ENCODE data around the gene CDK6. TPM values are rescaled to one million over a fixed set of nuclear protein-coding genes. Genes with fewer than 3 reads are reported as not detected.

Gene CDK6
- polyA plus RNA-seq, 1 donor (not counting 4 experiments of a cell fraction or from before 2014, with no cell fraction given), result 53.5 TPM

- H3K4me2 ChIP-seq (ENCODE audit: control insufficient read depth, extremely low read depth, insufficient read depth, low read depth, low read length), result no peak overlapping the region
- dilution Hi-C loops (cut with MboI; ENCODE audit: extremely low pct_ligation_motif_present, low sequenced_read_pairs), result no loop called here
- TF ChIP-seq CTCF (optimal IDR thresholded peaks at IDR 0.05 in 1 of 3, IDR thresholded peaks at IDR 0.05 in 1 of 3, conservative IDR thresholded peaks at IDR 0.05 in 1 of 3; ENCODE audit: extremely low read depth in 1 of 3, insufficient read depth in 2 of 3, low read length in 3 of 3), result no peak
- no peak for TF ChIP-seq EZH2 (IDR thresholded peaks at IDR 0.05; ENCODE audit: low read length)
- FAIRE-seq (peak; percentile 75), DNase-seq (ENCODE audit: low read depth, low spot score) (no peak)
- H3K9me1 ChIP-seq (ENCODE audit: control insufficient read depth, extremely low read depth, insufficient read depth, low read length), result peaks cover 2% of the 10 kb centered on the region
- no peak overlapping the region for H2AFZ ChIP-seq (ENCODE audit: control insufficient read depth, low read length)
- no peaks in the 10 kb centered on the region for H3K27me3 ChIP-seq (ENCODE audit: control insufficient read depth, extremely low read depth, insufficient read depth, low read length)
- H3K27ac ChIP-seq (ENCODE audit: control insufficient read depth, insufficient read depth, low read length), result no peak overlapping the region
- H4K20me1 ChIP-seq (ENCODE audit: control insufficient read depth, extremely low read depth, insufficient read depth, low read length), result peaks cover 14% of the 10 kb centered on the region
- no peaks in the 10 kb centered on the region for H3K4me1 ChIP-seq (ENCODE audit: control insufficient read depth, extremely low read depth, insufficient read depth, low read length)
- H3K4me3 ChIP-seq (ENCODE audit: control insufficient read depth in 2 of 3, extremely low read depth in 1 of 3, insufficient read depth in 2 of 3, low read depth in 1 of 3, low read length in 3 of 3), result no peak overlapping the region
- H3K9ac ChIP-seq (ENCODE audit: control insufficient read depth, extremely low read depth, insufficient read depth, low read length), result no peak overlapping the region
- no peaks in the 10 kb centered on the region for H3K36me3 ChIP-seq (ENCODE audit: control insufficient read depth in 2 of 2, extremely low read depth in 1 of 2, insufficient read depth in 2 of 2, low read length in 2 of 2)
- H3K79me2 ChIP-seq (ENCODE audit: control insufficient read depth, insufficient read depth, low read length), result peaks cover 94% of the 10 kb centered on the region
- no peaks in the 10 kb centered on the region for H3K9me3 ChIP-seq (ENCODE audit: control insufficient read depth, low read depth, low read length)
Measured at GRCh38 chr7:92781117-92781720, 55.2 kb downstream of the CDK6 start.

DNA sequence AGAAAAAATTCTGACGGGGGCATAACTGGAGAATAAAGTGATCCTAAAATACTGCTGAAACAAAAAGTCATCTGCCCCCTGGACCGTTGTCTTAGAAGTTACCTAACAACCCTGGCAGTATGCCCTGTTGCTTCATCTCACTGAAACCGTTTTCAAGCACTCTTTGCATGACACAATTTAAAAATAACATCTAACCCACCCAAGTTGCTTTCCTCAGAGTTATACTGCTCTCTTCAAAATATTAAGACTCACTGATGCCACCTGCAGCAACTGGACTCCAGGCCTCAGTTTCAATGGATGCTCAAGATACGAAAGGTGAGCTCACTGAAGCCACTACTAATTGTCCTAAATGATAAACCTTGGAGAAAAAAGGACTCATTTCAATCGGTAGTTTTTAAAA, 57.4 kb downstream of the CDK6 start:
- DNase-seq (ENCODE audit: low read depth, low spot score) (no peak), FAIRE-seq (no peak)
- dilution Hi-C loops (cut with MboI; ENCODE audit: extremely low pct_ligation_motif_present, low sequenced_read_pairs), result no loop called here

More for the DNA sequence above, 57.4 kb downstream of the CDK6 start:
- Histone ChIP-seq H3K27me3 (ENCODE audit: control insufficient read depth, extremely low read depth, insufficient read depth, low read length) (no peaks in the 10 kb centered on the region), H3K4me2 (ENCODE audit: control insufficient read depth, extremely low read depth, insufficient read depth, low read depth, low read length) (no peak overlapping the region), H3K4me3 (ENCODE audit: control insufficient read depth in 2 of 3, extremely low read depth in 1 of 3, insufficient read depth in 2 of 3, low read depth in 1 of 3, low read length in 3 of 3) (no peak overlapping the region), H2AFZ (ENCODE audit: control insufficient read depth, low read length) (no peak overlapping the region), H3K79me2 (ENCODE audit: control insufficient read depth, insufficient read depth, low read length) (peaks cover 84% of the 10 kb centered on the region), H3K9me3 (ENCODE audit: control insufficient read depth, low read depth, low read length) (no peaks in the 10 kb centered on the region), H3K4me1 (ENCODE audit: control insufficient read depth, extremely low read depth, insufficient read depth, low read length) (no peaks in the 10 kb centered on the region), H3K9me1 (ENCODE audit: control insufficient read depth, extremely low read depth, insufficient read depth, low read length) (no peaks in the 10 kb centered on the region), H3K27ac (ENCODE audit: control insufficient read depth, insufficient read depth, low read length) (no peak overlapping the region), H3K9ac (ENCODE audit: control insufficient read depth, extremely low read depth, insufficient read depth, low read length) (no peak overlapping the region), H4K20me1 (ENCODE audit: control insufficient read depth, extremely low read depth, insufficient read depth, low read length) (peaks cover 6% of the 10 kb centered on the region), H3K36me3 (ENCODE audit: control insufficient read depth in 2 of 2, extremely low read depth in 1 of 2, insufficient read depth in 2 of 2, low read length in 2 of 2) (peaks cover 0 to 4% of the 10 kb centered on the region in 2 experiments)
- no peak for TF ChIP-seq EZH2 (IDR thresholded peaks at IDR 0.05; ENCODE audit: low read length)
- no peak for TF ChIP-seq CTCF (optimal IDR thresholded peaks at IDR 0.05 in 1 of 3, IDR thresholded peaks at IDR 0.05 in 1 of 3, conservative IDR thresholded peaks at IDR 0.05 in 1 of 3; ENCODE audit: extremely low read depth in 1 of 3, insufficient read depth in 2 of 3, low read length in 3 of 3)

Data from keratinocyte (primary cell).